Measurements from ENCODE around the gene CCDC47.

CCDC47 gene

DNA sequence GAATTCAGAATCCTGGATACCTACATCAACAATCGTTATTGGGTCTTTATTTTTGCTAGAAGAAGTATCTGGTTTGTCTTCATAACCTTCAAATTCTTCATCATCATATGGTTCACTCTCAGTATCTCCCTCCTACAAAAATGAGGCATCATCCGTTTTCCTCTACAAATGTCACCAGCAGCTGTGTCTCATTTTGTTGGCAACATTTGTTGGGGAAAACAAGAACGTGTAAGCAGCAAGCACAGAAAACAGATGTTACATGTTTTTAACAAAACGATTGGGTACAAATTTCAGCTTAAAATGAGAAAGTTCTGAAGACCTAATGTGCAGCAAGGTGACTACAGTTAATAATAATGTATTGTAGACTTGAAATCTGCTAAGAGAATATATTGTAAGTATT lies 8.7 kb downstream of the CCDC47 start:
- TF ChIP-seq, protein P1, sequence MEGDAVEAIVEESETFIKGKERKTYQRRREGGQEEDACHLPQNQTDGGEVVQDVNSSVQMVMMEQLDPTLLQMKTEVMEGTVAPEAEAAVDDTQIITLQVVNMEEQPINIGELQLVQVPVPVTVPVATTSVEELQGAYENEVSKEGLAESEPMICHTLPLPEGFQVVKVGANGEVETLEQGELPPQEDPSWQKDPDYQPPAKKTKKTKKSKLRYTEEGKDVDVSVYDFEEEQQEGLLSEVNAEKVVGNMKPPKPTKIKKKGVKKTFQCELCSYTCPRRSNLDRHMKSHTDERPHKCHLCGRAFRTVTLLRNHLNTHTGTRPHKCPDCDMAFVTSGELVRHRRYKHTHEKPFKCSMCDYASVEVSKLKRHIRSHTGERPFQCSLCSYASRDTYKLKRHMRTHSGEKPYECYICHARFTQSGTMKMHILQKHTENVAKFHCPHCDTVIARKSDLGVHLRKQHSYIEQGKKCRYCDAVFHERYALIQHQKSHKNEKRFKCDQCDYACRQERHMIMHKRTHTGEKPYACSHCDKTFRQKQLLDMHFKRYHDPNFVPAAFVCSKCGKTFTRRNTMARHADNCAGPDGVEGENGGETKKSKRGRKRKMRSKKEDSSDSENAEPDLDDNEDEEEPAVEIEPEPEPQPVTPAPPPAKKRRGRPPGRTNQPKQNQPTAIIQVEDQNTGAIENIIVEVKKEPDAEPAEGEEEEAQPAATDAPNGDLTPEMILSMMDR (IDR thresholded peaks at IDR 0.05), result no peak

DNA sequence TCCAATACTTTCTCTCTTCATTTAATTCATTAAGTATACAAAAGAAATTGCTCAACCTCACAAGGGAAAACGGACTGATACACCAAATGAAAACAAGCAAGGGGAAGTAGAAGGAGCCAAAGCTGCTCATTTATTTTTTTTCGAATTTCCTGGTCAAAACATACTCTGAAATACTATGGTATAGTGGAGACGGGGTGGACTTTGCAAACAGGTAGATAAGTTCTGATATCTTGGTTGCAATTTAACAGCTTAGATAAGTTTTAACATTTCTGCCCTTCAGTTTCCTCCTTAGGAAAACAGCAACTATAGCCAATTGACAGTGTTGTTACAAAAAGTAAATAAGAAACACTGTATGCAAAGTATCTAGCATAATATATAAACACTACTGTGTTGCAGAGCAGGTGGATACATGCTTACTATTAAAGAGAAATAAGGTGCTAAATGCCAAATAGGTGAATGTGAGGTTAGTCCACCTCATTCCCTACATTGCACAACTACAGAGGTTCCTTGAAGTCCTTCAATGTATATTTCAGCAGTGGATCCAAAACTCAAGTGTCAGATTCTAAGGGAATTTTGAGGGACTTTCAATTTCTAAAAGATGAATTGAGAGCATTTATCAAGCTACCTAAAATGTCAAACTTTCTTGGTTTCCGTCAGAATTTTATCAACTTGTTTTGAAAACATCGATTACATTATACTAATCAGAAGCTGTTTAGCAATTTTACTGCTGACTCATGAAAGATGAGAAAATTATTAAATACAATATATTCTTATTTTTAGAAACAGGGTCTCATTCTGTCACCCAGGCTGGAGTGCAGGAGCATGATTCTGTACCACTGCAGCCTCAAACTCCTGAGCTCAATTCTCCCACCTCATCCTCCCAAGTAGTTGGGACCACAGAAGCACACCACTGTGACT lies 11.0 kb downstream of the CCDC47 start:
- TF ChIP-seq, protein P1 (IDR thresholded peaks at IDR 0.05), result no peak

DNA sequence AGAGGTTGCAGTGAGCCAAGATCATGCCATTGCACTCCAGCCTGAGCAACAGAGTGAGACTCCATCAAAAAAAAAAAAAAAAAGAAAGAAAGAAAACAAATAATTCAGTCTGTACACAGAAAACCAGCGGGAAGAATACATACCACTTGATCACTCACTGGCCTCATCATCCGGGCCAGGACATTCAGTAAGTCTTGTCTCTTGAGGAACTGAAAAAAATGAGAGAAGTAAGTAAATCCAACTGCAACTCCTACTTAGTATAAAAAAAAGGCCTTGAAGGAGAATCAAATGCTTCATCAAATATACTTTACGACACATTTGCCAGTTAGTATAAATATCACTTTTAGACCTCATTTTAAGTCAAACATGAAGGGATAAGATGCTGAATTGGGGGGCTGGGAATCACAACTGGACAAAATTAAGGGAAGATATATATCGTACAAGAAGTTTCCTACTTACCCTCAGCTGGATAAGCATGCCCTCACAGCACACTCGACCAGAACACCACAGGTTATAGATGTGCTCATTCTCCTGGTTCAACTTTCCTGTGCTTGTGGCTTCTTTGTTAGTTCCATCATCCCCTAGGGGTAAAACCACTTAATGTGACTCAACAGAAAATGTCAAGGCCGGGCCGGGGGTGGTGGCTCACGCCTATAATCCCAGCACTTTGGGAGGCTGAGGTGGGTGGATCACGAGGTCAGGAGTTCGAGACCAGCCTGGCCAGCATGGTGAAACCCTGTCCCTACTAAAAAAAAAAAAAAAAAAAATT lies 12.4 kb downstream of the CCDC47 start:
- TF ChIP-seq, protein P1 (IDR thresholded peaks at IDR 0.05), result no peak

DNA sequence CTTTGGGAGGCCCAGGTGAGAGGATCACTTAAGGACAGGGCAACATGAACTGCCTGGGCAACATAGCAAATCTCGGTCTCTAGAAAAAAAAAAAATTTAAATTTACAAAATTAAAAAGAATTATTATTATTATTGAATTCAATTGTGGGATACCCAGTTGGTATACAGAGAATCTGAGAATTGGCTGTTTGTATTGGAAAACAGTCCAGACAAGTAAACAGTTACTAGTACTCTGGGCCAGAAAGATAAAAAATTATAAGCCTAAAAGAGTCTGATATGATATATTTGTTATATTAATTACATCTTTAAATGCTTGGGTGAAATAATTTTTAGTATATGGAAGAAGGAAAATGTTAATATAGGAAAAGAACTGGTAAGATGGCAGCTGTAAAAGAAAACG lies 15.0 kb downstream of the CCDC47 start:
- TF ChIP-seq, protein P1 (IDR thresholded peaks at IDR 0.05), result no peak

DNA sequence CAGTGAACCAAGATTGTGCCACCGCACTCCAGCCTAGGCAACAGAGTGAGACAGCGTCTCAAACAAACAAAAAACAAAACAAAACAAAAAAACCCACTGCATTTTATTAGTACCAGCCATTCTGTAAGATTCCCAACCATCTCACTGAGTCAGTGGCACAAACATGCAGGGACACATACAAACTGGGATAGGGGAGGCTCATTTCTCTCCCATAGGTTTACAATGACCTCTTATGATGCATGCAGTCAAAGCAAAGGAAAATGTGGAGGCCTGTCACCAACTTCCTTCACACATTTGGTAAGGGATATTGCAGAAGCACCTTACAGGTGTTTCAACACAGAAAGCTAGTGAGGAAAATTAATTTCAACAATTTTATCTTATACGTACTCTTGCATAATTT lies 19.4 kb downstream of the CCDC47 start:
- TF ChIP-seq, protein P1 (IDR thresholded peaks at IDR 0.05), result no peak

DNA sequence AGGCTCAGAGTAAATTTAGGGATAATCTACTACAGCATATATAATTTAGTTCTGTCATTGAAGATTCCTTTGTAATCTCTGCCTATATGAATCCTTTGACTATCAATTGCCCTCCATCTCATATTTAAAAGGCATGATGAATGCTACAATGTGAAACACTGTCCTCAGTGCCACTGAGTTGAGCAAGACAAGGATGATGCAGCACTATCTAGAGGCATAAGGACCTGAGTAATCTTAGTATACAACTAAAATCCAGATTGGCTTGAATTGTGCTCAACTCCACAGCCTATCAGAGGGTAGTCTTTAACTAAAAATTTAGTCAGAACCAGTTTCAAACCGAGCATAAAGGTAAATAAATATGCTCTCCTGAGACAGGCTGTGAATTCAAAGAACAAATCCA lies 20.2 kb downstream of the CCDC47 start:
- TF ChIP-seq, protein P1 (IDR thresholded peaks at IDR 0.05), result no peak

DNA sequence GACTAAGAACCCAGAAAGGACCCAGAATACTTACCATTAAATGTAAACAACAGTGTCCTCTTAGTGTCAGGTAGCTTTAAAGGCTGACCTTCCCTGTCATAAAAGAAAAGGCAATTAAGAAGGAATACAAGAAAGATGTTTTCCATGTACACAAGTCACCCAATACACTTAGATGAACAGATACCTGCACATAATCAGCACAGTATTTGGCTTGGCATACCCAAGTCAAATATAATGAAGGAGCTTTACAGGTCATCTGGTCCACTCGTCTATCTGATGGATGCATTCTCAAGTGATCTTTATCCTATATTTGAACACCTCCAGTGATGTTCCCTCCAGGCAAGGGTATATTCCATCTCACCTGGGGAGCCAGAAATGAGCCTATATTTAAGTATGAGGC lies 20.7 kb downstream of the CCDC47 start:
- TF ChIP-seq, protein P1 (IDR thresholded peaks at IDR 0.05), result no peak

All from LNCAP (cell line).